Left forelimb (tissue), 1 donor: ENCODE measurements around the gene MMP11.
A peak's percentile ranks its signal among the peaks of the same experiment; 100 is the strongest.

ENCODE experiments used
- DNase-seq: peaks from one replicate; pipeline ENCODE4 v3.0.0-alpha.2; 2018; ENCODE audit warnings: low spot score

MMP11 gene

DNA sequence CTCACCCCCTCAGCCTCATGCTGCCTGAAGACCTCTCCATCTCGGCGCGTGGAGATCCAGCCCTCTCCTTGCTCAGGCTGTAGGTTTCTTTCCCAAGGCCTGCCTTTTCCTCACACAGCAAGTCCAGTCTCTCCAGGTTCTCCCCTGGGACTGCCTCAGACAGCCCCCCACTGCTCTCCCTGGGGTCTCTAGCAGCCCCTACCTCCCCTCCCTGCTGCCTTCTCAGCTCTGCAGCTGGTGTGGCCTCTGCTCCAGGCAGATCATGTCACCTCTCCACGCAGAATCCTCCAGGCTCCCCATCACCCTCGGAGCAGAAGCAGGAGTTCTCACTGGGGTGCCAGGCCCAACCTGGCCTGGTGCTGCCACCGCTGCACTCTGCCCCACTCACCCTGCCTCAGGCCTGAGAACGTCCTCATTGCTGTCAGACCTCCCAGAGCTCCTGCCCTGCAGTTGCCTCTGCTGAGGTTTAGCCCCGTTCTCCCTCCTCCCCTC is 29.3 kb downstream of the MMP11 start:
- DNase-seq: no peak

- peak; percentile 40 for DNase-seq
Measured at GRCh38 chr22:23803001-23803819, 30.6 kb downstream of the MMP11 start.

- DNase-seq: peak; percentile 25
Measured at GRCh38 chr22:23804781-23805291, 32.2 kb downstream of the MMP11 start.

- no peak for DNase-seq
Measured at GRCh38 chr22:23806837-23807236, 34.2 kb downstream of the MMP11 start.

DNA sequence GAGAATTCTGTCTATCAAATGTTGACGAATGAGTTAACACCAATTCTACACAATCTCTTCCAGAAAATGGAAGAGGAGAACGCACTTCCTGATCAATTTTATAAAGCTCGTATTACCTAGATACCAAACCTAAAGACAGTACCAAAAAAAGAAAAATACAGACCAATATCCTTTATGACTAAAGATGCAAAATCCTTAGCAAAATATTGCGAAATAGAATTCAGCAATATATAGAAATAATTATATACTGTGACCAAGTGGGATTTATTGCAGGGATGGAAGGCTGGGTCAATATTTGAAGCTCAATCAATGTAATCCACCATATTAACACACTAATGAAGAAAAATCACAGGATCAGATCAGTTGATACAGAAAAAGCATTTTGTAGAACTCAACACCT is 39.7 kb downstream of the MMP11 start:
- DNase-seq: no peak

DNA sequence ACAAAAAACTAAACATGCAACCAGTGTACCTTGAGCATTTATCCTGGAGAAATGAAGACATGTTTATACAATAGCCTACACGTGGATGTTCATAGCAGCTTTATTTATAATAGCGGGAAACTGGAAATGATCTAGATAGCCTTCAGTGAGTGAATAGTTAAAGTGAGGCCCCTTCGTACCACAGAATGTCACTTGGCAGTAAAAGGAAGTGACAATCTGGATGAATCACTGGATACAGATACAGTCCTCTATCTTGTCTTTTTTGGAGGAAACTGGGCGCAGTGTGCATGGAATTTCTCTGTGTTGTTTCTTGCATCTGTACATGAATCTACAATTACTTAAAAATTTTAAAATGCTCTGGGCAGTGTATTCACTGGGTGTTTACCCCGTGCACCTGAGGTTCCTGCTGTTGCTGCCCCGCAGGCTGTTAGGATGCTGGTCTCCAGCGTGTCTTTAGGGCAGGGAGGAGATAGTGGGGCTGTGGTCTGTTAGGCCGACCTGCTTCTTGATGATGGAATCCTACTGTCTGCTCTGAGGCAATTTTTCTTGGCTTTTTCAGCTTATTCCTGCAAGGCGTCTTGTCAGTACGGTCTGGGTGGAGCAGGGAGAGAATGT is 43.0 kb downstream of the MMP11 start:
- DNase-seq: no peak

GRCh38 chr22:23816156-23816976 is 43.7 kb downstream of the MMP11 start:
- DNase-seq: peak; percentile 64

DNA sequence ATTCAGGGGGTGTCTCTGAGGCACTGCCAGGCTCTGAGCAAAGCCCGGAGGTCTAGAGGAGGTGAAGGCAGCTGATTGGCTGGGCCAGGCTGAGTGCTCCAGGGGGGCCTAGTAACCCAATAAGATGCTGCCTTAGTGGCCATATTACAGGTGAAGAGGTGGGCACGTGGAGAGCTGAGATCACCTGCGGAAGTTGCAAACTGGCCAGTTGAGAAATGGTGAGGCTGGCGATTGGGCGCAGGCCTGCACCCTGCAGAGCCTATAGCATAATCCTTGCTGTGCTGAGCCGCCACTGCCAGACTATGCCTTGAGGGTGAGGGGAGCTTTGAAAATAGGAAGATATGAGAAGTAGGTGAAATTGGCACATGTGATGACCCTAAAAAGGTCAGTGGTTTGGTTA is 44.5 kb downstream of the MMP11 start:
- no peak for DNase-seq

DNA sequence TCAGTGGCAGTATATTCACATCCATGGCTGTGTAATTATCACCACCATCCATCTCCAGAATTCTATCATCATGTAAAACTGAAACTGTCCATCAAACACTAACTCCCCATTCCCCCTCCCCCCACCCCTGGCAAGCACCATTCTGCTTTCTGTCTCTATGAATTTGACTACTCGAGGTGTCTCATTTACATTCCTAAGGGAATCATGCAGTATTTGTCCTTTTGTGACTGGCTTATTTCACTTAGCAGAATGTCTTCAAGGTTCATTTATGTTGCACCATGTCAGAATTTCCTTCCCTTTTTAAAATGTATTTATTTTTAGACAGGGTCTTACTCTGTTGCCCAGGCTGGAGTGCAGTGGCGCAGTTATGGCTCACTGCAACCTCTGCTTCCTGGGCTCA is 45.9 kb downstream of the MMP11 start:
- no peak for DNase-seq

DNA sequence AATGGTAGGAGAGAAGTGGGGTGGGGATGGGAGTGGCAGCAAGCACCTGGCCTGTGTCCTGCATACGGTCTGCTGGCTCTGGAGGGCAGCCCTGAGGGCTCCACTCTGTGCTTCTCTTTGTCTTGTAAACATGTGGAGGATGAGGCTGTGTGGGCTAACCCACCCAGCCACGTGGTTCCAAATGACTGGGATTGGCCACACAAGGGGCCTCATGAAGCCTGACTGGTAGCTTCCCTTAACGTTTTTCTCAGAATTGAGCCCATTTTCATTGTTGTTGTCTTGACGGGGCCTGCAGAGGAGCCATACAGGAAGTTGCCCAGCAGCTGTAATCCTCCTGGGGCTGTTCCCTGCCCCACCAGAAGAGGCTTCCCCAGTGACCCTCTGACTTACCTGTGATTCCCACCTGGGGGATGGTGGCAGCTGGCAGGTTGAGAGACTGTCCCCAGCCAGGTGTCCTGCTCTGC is 48.1 kb downstream of the MMP11 start:
- peak; percentile 53 for DNase-seq

- DNase-seq: no peak
Measured at GRCh38 chr22:23822101-23822671, 49.5 kb downstream of the MMP11 start.

DNA sequence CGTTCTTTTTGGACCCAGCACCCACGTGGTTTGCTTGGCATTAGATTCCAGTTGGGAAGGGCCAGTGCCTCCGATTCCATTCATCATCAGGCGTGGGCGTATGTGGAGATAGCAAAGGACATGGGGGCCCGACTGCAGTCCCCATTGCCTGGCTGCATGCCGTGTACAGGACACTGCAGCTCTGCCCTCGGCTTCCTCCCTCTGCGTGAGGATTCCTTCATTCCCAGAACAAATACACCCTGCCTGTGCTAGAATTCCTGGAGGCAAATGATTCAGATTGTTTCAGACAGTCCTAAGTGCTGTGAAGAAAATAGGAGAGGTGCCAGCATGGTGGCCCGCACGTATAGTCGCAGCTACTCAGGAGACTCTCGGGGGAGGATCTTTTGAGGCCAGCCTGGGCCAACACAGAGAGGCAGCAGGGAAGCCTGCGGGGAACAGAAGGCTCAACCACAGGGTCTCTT is 50.7 kb downstream of the MMP11 start:
- peak; percentile 34 for DNase-seq

GRCh38 chr22:23824476-23825245 is 52.0 kb downstream of the MMP11 start:
- peak; percentile 53 for DNase-seq

- peak; percentile 45 for DNase-seq
Measured at GRCh38 chr22:23825246-23825905, 52.7 kb downstream of the MMP11 start.

- peak; percentile 53 for DNase-seq
Measured at GRCh38 chr22:23826510-23827350, 54.1 kb downstream of the MMP11 start.

GRCh38 chr22:23827351-23827995 is 54.8 kb downstream of the MMP11 start:
- DNase-seq: peak; percentile 41

- DNase-seq: peak; percentile 64
Measured at GRCh38 chr22:23828800-23829680, 56.4 kb downstream of the MMP11 start.

- peak; percentile 41 for DNase-seq
Measured at GRCh38 chr22:23829845-23830372, 57.3 kb downstream of the MMP11 start.
